ENCODE results near the gene TULP3.

Gene TULP3

GRCh38 chr12:2980630-2981029, 89.9 kb downstream of the TULP3 start:
- DNase-seq (ENCODE audit: insufficient read length) = no peak
- TF ChIP-seq TAF1 (IDR thresholded peaks at IDR 0.05; ENCODE audit: borderline replicate concordance, low read depth, low read length) (no peak), POLR2A (IDR thresholded peaks at IDR 0.05; ENCODE audit: low read depth, low read length) (no peak)
- no peak for FAIRE-seq

DNA sequence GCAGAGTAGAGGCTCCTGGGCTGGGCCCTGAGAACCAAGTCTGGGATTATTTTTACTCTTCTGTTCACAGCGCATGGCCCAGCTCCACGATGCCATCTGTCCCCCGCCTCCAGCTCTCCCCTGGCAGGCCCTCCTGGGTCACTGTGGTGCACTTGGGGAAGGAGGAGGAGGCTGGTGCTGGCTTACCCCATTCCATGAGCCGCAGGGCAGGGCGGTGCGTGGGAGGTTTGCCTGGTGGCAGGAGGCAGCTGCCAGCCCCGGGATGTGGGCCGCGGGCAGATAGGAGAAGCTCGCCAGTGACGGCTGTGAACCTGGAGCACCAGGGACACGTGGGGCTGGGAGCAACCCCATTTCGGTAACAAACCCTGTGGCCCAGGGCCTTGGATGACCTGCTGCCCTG, 91.7 kb downstream of the TULP3 start:
- no peak for TF ChIP-seq TAF1 (IDR thresholded peaks at IDR 0.05; ENCODE audit: borderline replicate concordance, low read depth, low read length)
- TF ChIP-seq POLR2A (IDR thresholded peaks at IDR 0.05; ENCODE audit: low read depth, low read length) = no peak
- TF ChIP-seq POLR2AphosphoS5 (IDR thresholded peaks at IDR 0.05; ENCODE audit: low read depth, low read length) = no peak
- FAIRE-seq (no peak), DNase-seq (ENCODE audit: insufficient read length) (no peak)

DNA sequence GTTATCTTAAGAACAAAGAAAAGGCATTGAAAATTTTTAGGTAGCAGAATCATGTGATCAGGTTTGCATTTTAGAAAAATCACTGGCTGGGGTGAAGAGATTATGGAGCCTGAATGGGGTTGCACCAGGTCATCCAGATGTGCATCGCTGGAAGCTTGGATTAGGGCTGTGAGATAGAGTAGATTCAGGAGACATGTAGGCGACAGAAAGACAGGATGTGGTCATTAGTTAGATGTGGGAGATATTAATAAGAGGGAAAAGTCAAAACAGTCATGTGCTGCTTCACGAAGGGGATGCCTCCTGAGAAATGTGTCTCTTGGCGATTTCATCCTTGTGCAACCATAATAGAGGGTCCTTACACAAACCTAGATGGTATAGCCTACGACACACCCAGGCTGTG, 93.6 kb downstream of the TULP3 start:
- TF ChIP-seq POLR2A (IDR thresholded peaks at IDR 0.05; ENCODE audit: low read depth, low read length) (no peak), TAF1 (IDR thresholded peaks at IDR 0.05; ENCODE audit: borderline replicate concordance, low read depth, low read length) (no peak), POLR2AphosphoS5 (IDR thresholded peaks at IDR 0.05; ENCODE audit: low read depth, low read length) (no peak)
- no peak for DNase-seq (ENCODE audit: insufficient read length)
- FAIRE-seq = no peak

DNA sequence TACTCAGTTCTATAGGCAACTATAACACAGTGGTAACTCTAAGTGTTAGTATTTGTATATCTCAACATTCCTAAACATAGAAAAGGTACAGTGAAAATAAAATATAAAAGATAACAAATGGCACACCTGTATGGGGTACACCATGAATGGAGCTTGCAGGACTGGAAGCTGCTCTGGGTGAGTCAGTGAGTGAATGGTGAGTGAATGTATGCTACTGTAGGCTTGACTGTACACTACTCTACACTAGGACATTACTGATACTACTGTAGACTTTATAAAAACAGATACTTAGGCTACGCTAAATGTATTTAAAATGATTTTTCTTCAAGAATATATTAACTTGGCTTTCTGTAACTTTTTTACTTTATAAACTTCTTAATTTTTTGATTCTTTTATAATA, 94.0 kb downstream of the TULP3 start:
- TF ChIP-seq POLR2AphosphoS5 (IDR thresholded peaks at IDR 0.05; ENCODE audit: low read depth, low read length) (no peak), POLR2A (IDR thresholded peaks at IDR 0.05; ENCODE audit: low read depth, low read length) (no peak), TAF1 (IDR thresholded peaks at IDR 0.05; ENCODE audit: borderline replicate concordance, low read depth, low read length) (no peak)
- FAIRE-seq = no peak
- no peak for DNase-seq (ENCODE audit: insufficient read length)

- DNase-seq (ENCODE audit: insufficient read length) (no peak), FAIRE-seq (no peak)
- TF ChIP-seq POLR2AphosphoS5 (IDR thresholded peaks at IDR 0.05; ENCODE audit: low read depth, low read length) (no peak), POLR2A (IDR thresholded peaks at IDR 0.05; ENCODE audit: low read depth, low read length) (no peak), TAF1 (IDR thresholded peaks at IDR 0.05; ENCODE audit: borderline replicate concordance, low read depth, low read length) (no peak)
Observed at GRCh38 chr12:2986876-2987275, 96.2 kb downstream of the TULP3 start.

- FAIRE-seq (no peak), DNase-seq (ENCODE audit: insufficient read length) (no peak)
- TF ChIP-seq POLR2AphosphoS5 (IDR thresholded peaks at IDR 0.05; ENCODE audit: low read depth, low read length) (no peak), TAF1 (IDR thresholded peaks at IDR 0.05; ENCODE audit: borderline replicate concordance, low read depth, low read length) (no peak), POLR2A (IDR thresholded peaks at IDR 0.05; ENCODE audit: low read depth, low read length) (no peak)
Observed at GRCh38 chr12:2988494-2988893, 97.8 kb downstream of the TULP3 start.
